ENCODE measurements around the gene CYP1A1.

DNA sequence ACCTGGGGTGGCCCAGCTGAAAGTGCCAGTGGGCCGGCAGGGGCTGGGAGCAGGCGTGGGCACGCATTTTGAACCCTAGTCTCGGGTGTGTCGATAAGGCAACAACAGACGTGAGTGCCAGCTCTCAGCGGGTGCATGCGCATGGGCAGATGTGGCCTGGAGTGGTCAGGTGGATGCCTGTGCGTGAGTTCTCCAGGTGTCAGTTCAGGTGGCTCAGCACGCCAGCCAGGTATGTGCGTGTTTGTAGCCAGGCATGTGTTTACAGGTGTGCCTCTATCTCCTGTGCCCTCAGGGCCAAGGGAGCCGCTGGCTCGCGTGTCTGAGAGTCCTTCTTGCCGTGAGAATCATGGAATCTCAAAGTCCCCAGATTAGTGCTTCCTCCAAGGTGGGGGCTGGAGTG, 38.1 kb upstream of the CYP1A1 start:
- TF ChIP-seq, protein P1, sequence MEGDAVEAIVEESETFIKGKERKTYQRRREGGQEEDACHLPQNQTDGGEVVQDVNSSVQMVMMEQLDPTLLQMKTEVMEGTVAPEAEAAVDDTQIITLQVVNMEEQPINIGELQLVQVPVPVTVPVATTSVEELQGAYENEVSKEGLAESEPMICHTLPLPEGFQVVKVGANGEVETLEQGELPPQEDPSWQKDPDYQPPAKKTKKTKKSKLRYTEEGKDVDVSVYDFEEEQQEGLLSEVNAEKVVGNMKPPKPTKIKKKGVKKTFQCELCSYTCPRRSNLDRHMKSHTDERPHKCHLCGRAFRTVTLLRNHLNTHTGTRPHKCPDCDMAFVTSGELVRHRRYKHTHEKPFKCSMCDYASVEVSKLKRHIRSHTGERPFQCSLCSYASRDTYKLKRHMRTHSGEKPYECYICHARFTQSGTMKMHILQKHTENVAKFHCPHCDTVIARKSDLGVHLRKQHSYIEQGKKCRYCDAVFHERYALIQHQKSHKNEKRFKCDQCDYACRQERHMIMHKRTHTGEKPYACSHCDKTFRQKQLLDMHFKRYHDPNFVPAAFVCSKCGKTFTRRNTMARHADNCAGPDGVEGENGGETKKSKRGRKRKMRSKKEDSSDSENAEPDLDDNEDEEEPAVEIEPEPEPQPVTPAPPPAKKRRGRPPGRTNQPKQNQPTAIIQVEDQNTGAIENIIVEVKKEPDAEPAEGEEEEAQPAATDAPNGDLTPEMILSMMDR (IDR thresholded peaks at IDR 0.05): no peak
- TF ChIP-seq POLR2A (IDR thresholded peaks at IDR 0.05): no peak

Measured in adrenal gland (tissue), 5 donors.